ENCODE measurements around the gene KIFC3.
"Not testable (repeated sequence)": the region's sequence is repeated elsewhere in the genome, so short reads cannot be mapped to it uniquely, and the experiment has no call there.

KIFC3 gene

DNA sequence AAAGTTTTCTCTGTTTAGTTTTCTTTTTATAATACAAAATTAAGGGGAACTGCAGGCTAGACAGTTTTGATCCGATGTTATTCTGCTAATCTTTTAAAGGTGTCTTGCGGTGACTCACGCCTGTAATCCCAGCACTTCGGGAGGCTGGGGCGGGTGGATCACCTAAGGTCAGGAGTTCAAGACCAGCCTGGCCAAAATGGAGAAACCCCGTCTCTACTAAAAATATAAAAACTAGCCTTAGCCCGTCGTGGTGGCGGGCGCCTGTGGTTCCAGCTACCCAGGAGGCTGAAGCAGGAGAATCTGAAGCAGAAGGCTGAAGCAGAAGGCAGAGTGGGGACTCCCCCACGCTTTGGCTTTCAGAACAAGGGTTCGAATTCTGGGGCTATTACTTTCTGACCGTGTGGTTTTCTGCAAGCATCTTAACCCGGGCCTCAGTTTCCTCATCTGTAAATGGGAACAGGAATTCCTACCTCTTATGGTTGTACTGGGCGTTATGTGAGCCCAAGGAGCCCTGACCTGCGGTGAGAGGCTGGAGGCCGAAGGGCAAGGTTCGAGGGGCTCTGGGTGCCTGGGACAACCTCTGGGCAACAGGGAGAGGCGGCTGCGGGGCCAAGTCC lies 67.9 kb downstream of the KIFC3 start:
- DNase-seq (ENCODE audit: low spot score) = no peak
- TF ChIP-seq, protein P1, sequence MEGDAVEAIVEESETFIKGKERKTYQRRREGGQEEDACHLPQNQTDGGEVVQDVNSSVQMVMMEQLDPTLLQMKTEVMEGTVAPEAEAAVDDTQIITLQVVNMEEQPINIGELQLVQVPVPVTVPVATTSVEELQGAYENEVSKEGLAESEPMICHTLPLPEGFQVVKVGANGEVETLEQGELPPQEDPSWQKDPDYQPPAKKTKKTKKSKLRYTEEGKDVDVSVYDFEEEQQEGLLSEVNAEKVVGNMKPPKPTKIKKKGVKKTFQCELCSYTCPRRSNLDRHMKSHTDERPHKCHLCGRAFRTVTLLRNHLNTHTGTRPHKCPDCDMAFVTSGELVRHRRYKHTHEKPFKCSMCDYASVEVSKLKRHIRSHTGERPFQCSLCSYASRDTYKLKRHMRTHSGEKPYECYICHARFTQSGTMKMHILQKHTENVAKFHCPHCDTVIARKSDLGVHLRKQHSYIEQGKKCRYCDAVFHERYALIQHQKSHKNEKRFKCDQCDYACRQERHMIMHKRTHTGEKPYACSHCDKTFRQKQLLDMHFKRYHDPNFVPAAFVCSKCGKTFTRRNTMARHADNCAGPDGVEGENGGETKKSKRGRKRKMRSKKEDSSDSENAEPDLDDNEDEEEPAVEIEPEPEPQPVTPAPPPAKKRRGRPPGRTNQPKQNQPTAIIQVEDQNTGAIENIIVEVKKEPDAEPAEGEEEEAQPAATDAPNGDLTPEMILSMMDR (conservative IDR thresholded peaks at IDR 0.05; ENCODE audit: low read depth) = no peak
- POLR2A ChIA-PET (ENCODE audit: low non-redundant PET) = interaction anchor here (0.6 to 0.7 kb wide), 3 partner anchors 163 to 376 kb away, joined by 3 to 4 read pairs (median 3); no protein-coding TSS in a partner anchor
- H3K27ac ChIP-seq = peak overlapping the region; percentile 75
- CTCF ChIA-PET = interaction anchor here (0.7 to 2.7 kb wide), 4 partner anchors 72 to 159 kb away, joined by 3 to 13 read pairs (median 4); no protein-coding TSS in a partner anchor

- ChIA-PET CTCF (no interaction called here), POLR2A (ENCODE audit: low non-redundant PET) (no interaction called here)
- no peak overlapping the region for H3K27ac ChIP-seq
- TF ChIP-seq, protein P1 (conservative IDR thresholded peaks at IDR 0.05; ENCODE audit: low read depth) = no peak
- DNase-seq (ENCODE audit: low spot score) = no peak
Observed at GRCh38 chr16:57732714-57733113, 69.6 kb downstream of the KIFC3 start.

DNA sequence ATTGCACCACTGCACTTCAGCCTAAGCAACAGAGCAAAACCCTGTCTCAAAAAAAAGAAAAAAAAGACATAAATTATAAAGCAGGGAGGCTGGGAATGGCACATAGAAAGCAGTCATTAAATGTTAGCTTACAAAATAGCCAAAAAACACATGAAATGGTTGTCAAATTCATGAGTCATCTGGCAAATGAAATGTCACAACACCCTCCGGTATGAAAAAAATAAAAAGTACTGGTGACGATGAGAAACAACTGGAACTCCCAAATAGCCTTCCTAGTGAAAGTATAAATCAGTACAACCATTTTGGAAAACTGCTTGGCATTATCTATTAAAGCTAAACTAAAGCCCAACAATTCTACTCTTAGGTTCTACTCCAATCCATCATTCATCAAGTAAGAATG lies 70.3 kb downstream of the KIFC3 start:
- POLR2A ChIA-PET (ENCODE audit: low non-redundant PET) = no interaction called here
- CTCF ChIA-PET = interaction anchor here (0.6 kb wide), 1 partner anchor 105 kb away, joined by 3 read pairs; no protein-coding TSS in a partner anchor
- H3K27ac ChIP-seq = no peak overlapping the region
- TF ChIP-seq, protein P1 (conservative IDR thresholded peaks at IDR 0.05; ENCODE audit: low read depth) = no peak
- DNase-seq (ENCODE audit: low spot score) = no peak

- DNase-seq (ENCODE audit: low spot score) = no peak
- ChIA-PET CTCF (interaction anchor here (0.6 kb wide), 1 partner anchor 394 kb away, joined by 3 read pairs; no protein-coding TSS in a partner anchor), POLR2A (ENCODE audit: low non-redundant PET) (interaction anchor here (0.6 kb wide), 1 partner anchor 14 kb away, joined by 3 read pairs; no protein-coding TSS in a partner anchor)
- H3K27ac ChIP-seq = no peak overlapping the region
- TF ChIP-seq, protein P1 (conservative IDR thresholded peaks at IDR 0.05; ENCODE audit: low read depth) = no peak
Observed at GRCh38 chr16:57730771-57731730, 71.2 kb downstream of the KIFC3 start.

DNA sequence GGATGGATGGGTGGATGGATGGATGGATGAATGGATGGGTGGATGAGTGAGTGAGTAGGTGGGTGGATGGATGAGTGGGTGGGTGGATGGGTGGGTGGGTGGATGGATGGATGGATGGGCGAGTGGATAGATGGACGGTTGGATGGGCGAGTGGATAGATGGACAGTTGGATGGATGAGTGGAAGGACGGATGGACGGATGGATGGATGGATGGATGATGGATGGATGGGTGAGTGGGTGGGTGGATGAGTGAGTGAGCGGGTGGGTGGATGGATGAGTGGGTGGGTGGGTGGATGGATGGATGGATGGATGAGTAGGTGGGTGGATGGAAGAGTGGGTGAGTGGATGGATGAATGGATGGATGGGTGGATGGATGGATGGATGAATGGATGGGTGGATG lies 72.4 kb downstream of the KIFC3 start:
- DNase-seq (ENCODE audit: low spot score); POLR2A ChIA-PET (ENCODE audit: low non-redundant PET); CTCF ChIA-PET; H3K27ac ChIP-seq: not testable (repeated sequence)

- CTCF ChIA-PET = no interaction called here
- TF ChIP-seq, protein P1 (conservative IDR thresholded peaks at IDR 0.05; ENCODE audit: low read depth) = no peak
- no peak for DNase-seq (ENCODE audit: low spot score)
- POLR2A ChIA-PET (ENCODE audit: low non-redundant PET) = no interaction called here
- no peak overlapping the region for H3K27ac ChIP-seq
Observed at GRCh38 chr16:57729182-57729484, 73.2 kb downstream of the KIFC3 start.
